NCI-H69 (cell line): ENCODE data around the gene ENTPD5.
"Not testable (repeated sequence)": the region's sequence is repeated elsewhere in the genome, so short reads cannot be mapped to it uniquely, and the experiment has no call there.

Source experiments
- DNase-seq: peaks from one replicate; lab custom pipeline; 2025; lab: John Stamatoyannopoulos, UW

Gene ENTPD5

GRCh38 chr14:73943083-73943482, 76.0 kb downstream of the ENTPD5 start:
- DNase-seq = no peak

DNA sequence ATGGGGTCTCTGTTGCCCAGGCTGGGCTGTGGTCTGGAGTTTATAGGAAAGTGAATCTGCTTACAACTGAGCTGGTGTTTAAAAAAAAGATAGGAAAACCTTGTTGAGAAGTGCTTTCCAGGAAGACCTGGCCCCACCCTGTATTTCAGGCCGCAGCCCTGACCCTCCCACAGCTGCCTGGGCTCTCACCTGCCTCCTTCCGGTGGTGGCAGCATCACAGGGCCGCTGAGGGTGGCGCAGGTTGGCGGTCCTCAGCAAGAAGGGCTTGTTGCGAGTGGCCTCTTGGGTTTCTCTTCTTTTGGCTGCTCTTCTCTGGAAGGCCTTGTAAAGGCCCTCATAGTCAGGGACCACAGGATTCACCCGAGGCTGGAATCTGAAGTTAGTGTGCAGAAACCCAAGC, 76.9 kb downstream of the ENTPD5 start:
- DNase-seq = no peak

- no peak for DNase-seq
Observed at GRCh38 chr14:73937012-73937411, 82.1 kb downstream of the ENTPD5 start.

DNA sequence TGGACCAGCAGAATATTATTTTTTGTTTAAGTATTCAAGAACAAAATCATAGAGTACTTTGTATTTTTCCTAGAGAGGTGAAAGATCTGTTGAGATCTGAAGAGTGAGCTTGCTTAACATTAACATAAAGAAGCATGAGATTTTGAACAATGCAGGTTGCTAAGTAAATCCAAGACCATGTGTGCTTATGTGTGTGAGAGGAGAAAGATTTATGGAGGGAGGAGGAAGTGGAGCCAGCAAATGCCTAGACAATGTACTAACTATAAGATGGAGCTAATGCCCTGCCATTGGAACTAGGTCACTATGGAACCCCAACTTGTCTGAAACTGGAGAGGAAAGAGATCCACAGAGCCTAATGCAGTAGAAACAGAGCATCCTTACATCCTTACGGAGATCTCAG, 82.5 kb downstream of the ENTPD5 start:
- no peak for DNase-seq

GRCh38 chr14:73935666-73936065, 83.4 kb downstream of the ENTPD5 start:
- peak; percentile 18 for DNase-seq

GRCh38 chr14:73924337-73924736, 94.8 kb downstream of the ENTPD5 start:
- no peak for DNase-seq

- DNase-seq = not testable (repeated sequence)
Observed at GRCh38 chr14:73919457-73919856, 99.6 kb downstream of the ENTPD5 start.

DNA sequence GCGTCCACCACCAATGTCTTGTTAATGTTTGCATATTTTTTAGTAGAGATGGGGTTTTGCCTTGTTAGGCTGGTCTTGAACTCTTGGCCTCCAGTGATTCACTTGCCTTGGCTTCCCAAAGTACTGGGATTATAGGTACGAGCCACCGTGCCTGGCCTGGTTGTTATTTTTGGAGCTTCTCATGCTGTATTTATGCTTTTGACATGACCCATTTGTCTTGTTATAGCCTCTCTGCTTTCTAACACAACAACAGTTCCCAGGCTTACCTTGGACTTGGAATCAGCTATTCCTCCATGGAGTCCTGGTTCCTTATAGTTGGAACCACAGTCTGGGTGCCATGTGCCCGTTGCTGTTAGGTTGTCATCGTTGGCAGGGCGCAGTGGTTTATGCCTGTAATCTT, 102.8 kb downstream of the ENTPD5 start:
- DNase-seq = no peak

DNA sequence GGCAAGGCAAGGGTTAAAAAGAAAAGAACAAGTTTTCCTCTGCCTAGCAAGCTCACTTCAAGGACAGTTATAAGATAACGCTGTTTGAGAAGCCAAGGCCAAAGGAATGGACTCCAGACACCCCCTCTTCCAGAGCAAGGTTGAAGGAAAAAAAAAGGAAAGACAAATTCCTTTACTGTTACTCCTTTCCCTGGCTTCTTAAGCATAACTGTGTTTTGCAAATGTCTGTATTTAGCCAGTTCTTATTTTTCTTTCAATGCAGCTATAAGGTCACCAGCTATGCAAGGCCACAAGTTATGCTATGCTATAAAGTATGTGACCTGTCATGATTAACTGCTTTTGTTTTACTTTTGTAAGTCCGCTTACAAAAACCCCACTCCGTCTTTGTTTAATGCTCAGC, 105.8 kb downstream of the ENTPD5 start:
- no peak for DNase-seq

- DNase-seq = no peak
Observed at GRCh38 chr14:73909681-73910080, 109.4 kb downstream of the ENTPD5 start.
